HCT116 (cell line): ENCODE data around the gene DOK1. TPM values are rescaled to one million over a fixed set of nuclear protein-coding genes. Genes with fewer than 3 reads are reported as not detected.
A peak's percentile ranks its signal among the peaks of the same experiment; 100 is the strongest.

ENCODE experiments used
- ATAC-seq: fragments of 200-7000 bp; cut with Tn5 transposase; 2 replicates; pipeline ENCODE4 v1.9.1; 2020; ENCODE audit warnings: mild to moderate bottlenecking, moderate library complexity
- BruUV-seq: library from RNA; stranded (reverse); fragments of 400-500 nt; replicated peaks from 2 replicates; lab custom pipeline; 2021; lab: Mats Ljungman, UMichigan
- CTCF ChIA-PET: fragments of 300-600 bp; sonication (Branson Sonifier 250); formaldehyde crosslinking; loops from one replicate; lab custom pipeline; 2021; ENCODE audit warnings: antibody characterized with exemption; lab: Charles Lee
- POLR2A ChIA-PET: fragments of 300-600, 350-600 bp; sonication (Branson Sonifier 250); formaldehyde crosslinking; loops from one replicate; lab custom pipeline; 2021; ENCODE audit warnings: antibody characterized with exemption; lab: Charles Lee
- RAD21 ChIA-PET, 2 experiments: fragments of 300-600 bp; sonication (Branson Sonifier 250); formaldehyde crosslinking; loops; one replicate each; lab custom pipeline; 2023; ENCODE audit warnings: low total read pairs in 2 of 2; ENCODE audit not compliant: uncharacterized antibody in 2 of 2, unreplicated experiment in 2 of 2, low non-redundant PET in 1 of 2; lab: Charles Lee
- DNase-seq: peaks from one replicate; pipeline ENCODE4 v3.0.0-alpha.2; 2010; ENCODE audit warnings: low read depth, low spot score
- H2AFZ ChIP-seq: fragments of 200-600 bp; shearing (Covaris generic), sonication (generic); 2 replicates; pipeline ENCODE4 v1.6.1; 2017; ENCODE audit warnings: low read depth, mixed run types, mixed read lengths, antibody characterized with exemption, low read length; ENCODE audit not compliant: poor library complexity, severe bottlenecking
- H3K27ac ChIP-seq: 2 replicates; pipeline ENCODE4 v1.5.1; 2012; ENCODE audit warnings: low read depth, low read length
- H3K27me3 ChIP-seq: fragments of 200-600 bp; sonication (generic); 2 replicates; pipeline ENCODE4 v1.6.1; 2016; ENCODE audit warnings: mixed run types, low read length, mixed read lengths; ENCODE audit not compliant: insufficient read depth
- H3K36me3 ChIP-seq, 2 experiments: fragments of 200-500 bp in 1 of 2; fragments of 200-600 bp in 1 of 2; sonication (Bioruptor generic) in 1 of 2; sonication (generic) in 1 of 2; 2 replicates each; pipeline versions ENCODE4 v1.5.1 to v1.6.1; 2014 to 2016; ENCODE audit warnings: low read length in 2 of 2, inconsistent platforms in 1 of 2, mixed read lengths in 1 of 2, mixed run types in 1 of 2; ENCODE audit not compliant: insufficient read depth in 2 of 2, control insufficient read depth in 1 of 2
- H3K4me1 ChIP-seq, 2 experiments: fragments of 200-600 bp in 1 of 2; sonication (generic) in 1 of 2; 2 replicates each; pipeline versions ENCODE4 v1.5.1 to v1.6.1; 2012 to 2017; ENCODE audit warnings: low read length in 2 of 2, inconsistent platforms in 1 of 2, mild to moderate bottlenecking in 1 of 2, mixed read lengths in 1 of 2, mixed run types in 1 of 2, moderate library complexity in 1 of 2; ENCODE audit not compliant: insufficient read depth in 2 of 2, control insufficient read depth in 1 of 2
- H3K4me2 ChIP-seq: fragments of 200-600 bp; sonication (generic); 2 replicates; pipeline ENCODE4 v1.6.1; 2017; ENCODE audit warnings: mixed run types, low read length, mixed read lengths
- H3K4me3 ChIP-seq, 2 experiments: fragments of 200-600 bp in 1 of 2; sonication (generic) in 1 of 2; replicated peaks in 1 of 2; 2 replicates each; pipeline ENCODE4 v1.5.1; 2011 to 2016; ENCODE audit warnings: low read length in 2 of 2, control low read depth in 1 of 2, low read depth in 1 of 2, mild to moderate bottlenecking in 1 of 2, mixed read lengths in 1 of 2, mixed run types in 1 of 2
- H3K79me2 ChIP-seq: fragments of 200-600 bp; sonication (generic); 2 replicates; pipeline ENCODE4 v1.6.1; 2017; ENCODE audit warnings: mild to moderate bottlenecking, mixed run types, low read length, moderate library complexity, mixed read lengths; ENCODE audit not compliant: insufficient read depth
- H3K9ac ChIP-seq: fragments of 200-600 bp; sonication (generic); 2 replicates; pipeline ENCODE4 v1.6.1; 2016; ENCODE audit warnings: low read length, mixed read lengths
- H3K9me2 ChIP-seq: fragments of 200-600 bp; sonication (generic), shearing (Covaris generic); 2 replicates; pipeline ENCODE4 v1.6.1; 2017; ENCODE audit warnings: mixed run types, mild to moderate bottlenecking, moderate library complexity; ENCODE audit not compliant: insufficient read depth
- H3K9me3 ChIP-seq, 2 experiments: fragments of 200-500 bp in 1 of 2; fragments of 200-600 bp in 1 of 2; sonication (Bioruptor generic) in 1 of 2; sonication (generic) in 1 of 2; 2 replicates each; pipeline ENCODE4 v1.6.1; 2014 to 2017; ENCODE audit warnings: low read length in 2 of 2, mixed read lengths in 2 of 2, inconsistent platforms in 1 of 2, low read depth in 1 of 2, mild to moderate bottlenecking in 1 of 2, mixed run types in 1 of 2, moderate library complexity in 1 of 2; ENCODE audit not compliant: control insufficient read depth in 1 of 2, insufficient read depth in 1 of 2
- H4K20me1 ChIP-seq: fragments of 200-600 bp; sonication (generic), shearing (Covaris generic); 2 replicates; pipeline ENCODE4 v1.6.1; 2017; ENCODE audit warnings: mixed run types, mild to moderate bottlenecking, moderate library complexity; ENCODE audit not compliant: insufficient read depth
- EZH2 ChIP-seq: fragments of 200-600 bp; sonication (generic); IDR thresholded peaks from 2 replicates; pipeline ENCODE4 v1.6.1; 2017; ENCODE audit warnings: antibody characterized with exemption, mixed run types
- FOSL1 ChIP-seq: IDR thresholded peaks from 2 replicates; pipeline ENCODE4 v1.6.1; 2012; ENCODE audit warnings: low read depth
- POLR2A ChIP-seq: IDR thresholded peaks from 2 replicates; pipeline ENCODE4 v1.7.0; 2011; ENCODE audit warnings: borderline replicate concordance; ENCODE audit not compliant: insufficient read depth, insufficient read length; ENCODE audit errors: extremely low read depth
- POLR2AphosphoS5 ChIP-seq: IDR thresholded peaks from 2 replicates; pipeline ENCODE4 v1.6.1; 2011; ENCODE audit warnings: mild to moderate bottlenecking, low read depth, low read length, moderate library complexity
- TCF7L2 ChIP-seq: IDR thresholded peaks from 2 replicates; pipeline ENCODE4 v1.7.0; 2011; ENCODE audit warnings: borderline replicate concordance, inconsistent platforms; ENCODE audit not compliant: insufficient read depth, insufficient read length; ENCODE audit errors: extremely low read depth
- YY1 ChIP-seq: IDR thresholded peaks from 2 replicates; pipeline ENCODE4 v1.6.1; 2011; ENCODE audit warnings: low read length, low read depth, moderate library complexity, mild to moderate bottlenecking; ENCODE audit not compliant: insufficient replicate concordance; ENCODE audit errors: extremely low read depth
- ZFX ChIP-seq: fragments of 450-650 bp; IDR thresholded peaks from 2 replicates; pipeline ENCODE4 v1.6.1; 2017
- intact Hi-C: fragments of 100-400 bp; cut with micrococcal nuclease; formaldehyde crosslinking; loops from 2 replicates; pipeline ENCODE4 v1.10.0; 2022
- total RNA-seq: library from RNA; stranded (reverse); gene quantifications from one replicate; pipeline ENCODE4 v1.2.1, GENCODE V29; 2021; ENCODE audit not compliant: unreplicated experiment
- TF ChIP-seq, protein P1 (sequence below), 3 experiments: fragments of 200-600 bp in 1 of 3; sonication (generic) in 1 of 3; IDR thresholded peaks in 2 of 3; conservative IDR thresholded peaks in 1 of 3; 2 replicates each; pipeline ENCODE4 v1.5.1; 2012 to 2017; ENCODE audit warnings: low read depth in 2 of 3, low read length in 2 of 3, antibody characterized with exemption in 1 of 3, borderline replicate concordance in 1 of 3, control low read depth in 1 of 3, mild to moderate bottlenecking in 1 of 3, mixed read lengths in 1 of 3, mixed run types in 1 of 3, moderate library complexity in 1 of 3; ENCODE audit not compliant: insufficient read depth in 1 of 3

The DOK1 gene
- total RNA-seq, 1 experiment from 2014 or later = 18.8 TPM

DNA sequence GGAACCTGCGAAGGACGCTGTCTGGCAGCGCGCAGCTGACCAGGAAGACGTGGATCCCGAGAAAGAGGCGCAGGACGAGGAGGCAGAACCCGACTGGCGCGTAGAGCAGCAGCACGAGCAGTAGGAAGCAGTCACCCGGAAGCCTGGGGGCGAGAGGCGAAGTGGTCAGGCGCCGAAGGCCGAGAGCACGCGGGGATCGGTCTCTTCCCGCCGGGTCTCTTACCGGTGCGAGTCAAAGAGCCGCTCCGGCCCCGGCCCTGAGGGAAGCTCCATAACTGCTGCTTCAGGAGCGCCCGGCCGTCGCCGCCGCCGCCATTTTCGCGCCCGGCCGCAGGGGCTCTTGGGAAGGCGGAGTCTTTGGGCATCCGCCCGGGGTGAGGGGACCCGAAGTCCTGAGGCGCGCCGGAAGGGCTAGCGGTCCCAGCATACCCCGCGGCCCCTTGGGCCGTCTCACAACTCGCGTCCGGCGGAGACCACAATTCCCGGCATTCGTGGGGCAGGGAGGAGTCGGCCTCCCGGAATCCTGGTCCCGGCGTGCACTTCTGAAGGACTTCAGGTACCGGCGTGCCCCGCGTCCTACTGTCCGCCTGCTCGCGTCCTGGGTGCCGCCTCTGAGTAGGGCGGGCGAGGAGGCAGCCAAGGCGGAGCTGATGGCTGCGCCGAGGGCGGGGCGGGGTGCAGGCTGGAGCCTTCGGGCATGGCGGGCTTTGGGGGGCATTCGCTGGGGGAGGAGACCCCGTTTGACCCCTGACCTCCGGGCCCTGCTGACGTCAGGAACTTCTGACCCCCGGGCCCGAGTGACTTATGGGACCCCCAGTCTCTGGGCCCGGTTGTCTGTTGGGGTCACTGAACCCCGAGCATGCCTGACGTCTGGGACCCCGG, 24.9 kb upstream of the DOK1 start, which contains the start of the genes AUP1 and HTRA2:
Gene AUP1, minus strand, starts transcription at position 350 of the 882 bp plus-strand sequence. Its CDS starts 77 bp downstream, at position 273.
Gene HTRA2, plus strand, starts transcription at position 577 of the 882 bp plus-strand sequence. Its CDS starts 74 bp downstream, at position 651.
- H4K20me1 ChIP-seq = no peaks in the 10 kb centered on the region
- peaks cover 18 to 27% of the 10 kb centered on the region in 2 experiments for H3K36me3 ChIP-seq
- TF ChIP-seq, protein P1, sequence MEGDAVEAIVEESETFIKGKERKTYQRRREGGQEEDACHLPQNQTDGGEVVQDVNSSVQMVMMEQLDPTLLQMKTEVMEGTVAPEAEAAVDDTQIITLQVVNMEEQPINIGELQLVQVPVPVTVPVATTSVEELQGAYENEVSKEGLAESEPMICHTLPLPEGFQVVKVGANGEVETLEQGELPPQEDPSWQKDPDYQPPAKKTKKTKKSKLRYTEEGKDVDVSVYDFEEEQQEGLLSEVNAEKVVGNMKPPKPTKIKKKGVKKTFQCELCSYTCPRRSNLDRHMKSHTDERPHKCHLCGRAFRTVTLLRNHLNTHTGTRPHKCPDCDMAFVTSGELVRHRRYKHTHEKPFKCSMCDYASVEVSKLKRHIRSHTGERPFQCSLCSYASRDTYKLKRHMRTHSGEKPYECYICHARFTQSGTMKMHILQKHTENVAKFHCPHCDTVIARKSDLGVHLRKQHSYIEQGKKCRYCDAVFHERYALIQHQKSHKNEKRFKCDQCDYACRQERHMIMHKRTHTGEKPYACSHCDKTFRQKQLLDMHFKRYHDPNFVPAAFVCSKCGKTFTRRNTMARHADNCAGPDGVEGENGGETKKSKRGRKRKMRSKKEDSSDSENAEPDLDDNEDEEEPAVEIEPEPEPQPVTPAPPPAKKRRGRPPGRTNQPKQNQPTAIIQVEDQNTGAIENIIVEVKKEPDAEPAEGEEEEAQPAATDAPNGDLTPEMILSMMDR (IDR thresholded peaks at IDR 0.05 in 2 of 3, conservative IDR thresholded peaks at IDR 0.05 in 1 of 3; ENCODE audit: borderline replicate concordance in 1 of 3, insufficient read depth in 1 of 3, low read depth in 2 of 3, low read length in 2 of 3) = no peak
- TF ChIP-seq TCF7L2 (peak; percentile 94), FOSL1 (no peak), POLR2A (peak; percentile 66), YY1 (peak; percentile 95), POLR2AphosphoS5 (peak; percentile 95), ZFX (peak; percentile 70; the same call in 1 of the 2 replicates), EZH2 (no peak)
- peak within 1 kb of the TSS; percentile 98 for H3K9ac ChIP-seq
- POLR2A ChIA-PET = interaction anchor here (1.0 to 1.4 kb wide), 3 partner anchors 22 to 57 kb away, joined by 3 to 7 read pairs (median 3); partner anchors contain the start of genes MRPL53 and PCGF1
- intact Hi-C loops = loop anchor here (1.0 to 5.0 kb wide), 4 partner anchors 23 to 277 kb away; partner anchors contain the start of gene TTC31
- DNase-seq (peak; percentile 98), ATAC-seq (peak; percentile 92)
- H3K27me3 ChIP-seq = no peaks in the 10 kb centered on the region
- CTCF ChIA-PET = interaction anchor here (1.0 to 1.3 kb wide), 2 partner anchors 16 to 72 kb away, joined by 3 to 5 read pairs; partner anchors contain the start of gene WBP1
- no peaks in the 10 kb centered on the region for H3K9me2 ChIP-seq
- RAD21 ChIA-PET = interaction anchor here (0.8 to 1.0 kb wide), 2 partner anchors 47 to 57 kb away, joined by 3 read pairs; partner anchors contain the start of genes CCDC142 (in 1 of the 2), MRPL53 (in 1 of the 2) and TTC31 (in 1 of the 2)
- no peaks in the 10 kb centered on the region for H3K9me3 ChIP-seq
- H3K4me2 ChIP-seq = peak within 1 kb of the TSS; percentile 86
- H3K27ac ChIP-seq = peak within 1 kb of the TSS; percentile 94
- H3K4me3 ChIP-seq = peak within 1 kb of the TSS; percentile 98 to 100
- BruUV-seq = no TSS peak
- H2AFZ ChIP-seq = no peak within 1 kb of the TSS
- H3K4me1 ChIP-seq = peaks cover 14 to 30% of the 10 kb centered on the region in 2 experiments
- H3K79me2 ChIP-seq = peaks cover 42% of the 10 kb centered on the region
